Epithelial cell of proximal tubule (primary cell): ENCODE data around the gene CCDC70. TPM values are rescaled to one million over a fixed set of nuclear protein-coding genes. Genes with fewer than 3 reads are reported as not detected.

ENCODE experiments used
- DNase-seq: peaks from one replicate; pipeline ENCODE4 v3.0.0-alpha.2; 2011; ENCODE audit warnings: low read depth
- H3K4me3 ChIP-seq: 2 replicates; pipeline ENCODE4 v1.5.1; 2011; ENCODE audit warnings: low read depth, mild to moderate bottlenecking, low read length
- total RNA-seq: library from RNA; depleted of rRNA; stranded (reverse); fragments of >200 nt; gene quantifications from 2 replicates; pipeline ENCODE4 v1.2.3, GENCODE V29; 2015
- TF ChIP-seq, protein P1 (sequence below): conservative IDR thresholded peaks from 2 replicates; pipeline ENCODE4 v1.5.1; 2012; ENCODE audit warnings: low read depth, mild to moderate bottlenecking, low read length

The CCDC70 gene
- total RNA-seq, 1 donor from 2014 or later: not detected

DNA sequence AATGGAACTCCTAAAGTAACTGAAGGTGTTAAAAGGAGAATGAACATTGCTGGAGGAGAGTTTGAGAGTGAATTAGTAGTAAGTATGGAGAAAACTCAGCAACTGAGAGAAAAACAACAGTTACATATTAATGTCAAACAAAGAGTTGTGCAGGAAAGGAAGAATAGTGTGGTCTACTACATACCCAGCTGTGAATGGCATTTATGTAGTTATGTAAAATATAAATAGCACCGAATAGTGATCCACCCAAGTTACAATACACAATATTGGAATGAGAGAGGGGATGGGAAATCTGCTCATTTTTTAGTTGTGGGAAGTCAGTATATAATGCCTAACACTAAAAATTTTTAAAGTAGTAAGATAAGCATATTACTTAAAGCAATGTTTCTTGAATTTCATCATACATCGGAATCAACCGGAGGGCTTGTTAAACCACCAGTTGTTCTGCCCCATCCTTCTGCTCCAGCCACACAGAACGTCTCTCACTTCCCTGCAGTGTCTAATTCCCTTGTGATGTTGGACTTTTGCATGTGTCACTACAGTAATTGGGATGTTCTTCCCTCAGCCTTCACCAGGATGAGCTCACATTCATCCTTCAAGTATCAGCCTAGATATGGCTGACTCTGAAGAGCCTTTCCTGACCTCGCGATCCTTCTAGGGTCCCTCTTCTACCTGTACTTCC lies 11.5 kb downstream of the CCDC70 start:
- TF ChIP-seq, protein P1, sequence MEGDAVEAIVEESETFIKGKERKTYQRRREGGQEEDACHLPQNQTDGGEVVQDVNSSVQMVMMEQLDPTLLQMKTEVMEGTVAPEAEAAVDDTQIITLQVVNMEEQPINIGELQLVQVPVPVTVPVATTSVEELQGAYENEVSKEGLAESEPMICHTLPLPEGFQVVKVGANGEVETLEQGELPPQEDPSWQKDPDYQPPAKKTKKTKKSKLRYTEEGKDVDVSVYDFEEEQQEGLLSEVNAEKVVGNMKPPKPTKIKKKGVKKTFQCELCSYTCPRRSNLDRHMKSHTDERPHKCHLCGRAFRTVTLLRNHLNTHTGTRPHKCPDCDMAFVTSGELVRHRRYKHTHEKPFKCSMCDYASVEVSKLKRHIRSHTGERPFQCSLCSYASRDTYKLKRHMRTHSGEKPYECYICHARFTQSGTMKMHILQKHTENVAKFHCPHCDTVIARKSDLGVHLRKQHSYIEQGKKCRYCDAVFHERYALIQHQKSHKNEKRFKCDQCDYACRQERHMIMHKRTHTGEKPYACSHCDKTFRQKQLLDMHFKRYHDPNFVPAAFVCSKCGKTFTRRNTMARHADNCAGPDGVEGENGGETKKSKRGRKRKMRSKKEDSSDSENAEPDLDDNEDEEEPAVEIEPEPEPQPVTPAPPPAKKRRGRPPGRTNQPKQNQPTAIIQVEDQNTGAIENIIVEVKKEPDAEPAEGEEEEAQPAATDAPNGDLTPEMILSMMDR: no peak
- H3K4me3 ChIP-seq: no peak overlapping the region
- no peak for DNase-seq

GRCh38 chr13:51873837-51874236 lies 12.1 kb downstream of the CCDC70 start:
- H3K4me3 ChIP-seq: no peak overlapping the region
- TF ChIP-seq, protein P1: no peak
- DNase-seq: no peak

DNA sequence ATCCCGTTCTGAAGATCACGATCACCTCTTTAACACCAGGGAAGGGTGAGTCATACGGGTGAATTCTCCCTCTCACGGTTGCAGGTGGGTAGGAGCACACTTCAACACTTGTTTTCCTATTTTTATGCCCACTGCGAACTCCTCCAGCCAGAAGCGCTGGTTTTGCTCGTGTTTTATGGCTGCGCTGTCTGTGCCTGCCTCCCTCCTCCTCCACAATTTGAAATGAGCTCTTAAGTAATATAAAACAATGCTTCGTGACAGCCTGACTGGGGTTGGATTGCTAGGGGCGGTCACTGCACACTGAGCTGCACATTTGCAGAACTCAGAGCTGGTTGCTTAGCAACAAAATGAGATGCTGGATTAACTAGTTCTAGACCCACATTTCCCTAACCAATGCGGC lies 12.9 kb downstream of the CCDC70 start:
- DNase-seq: no peak
- TF ChIP-seq, protein P1: no peak
- no peak overlapping the region for H3K4me3 ChIP-seq

DNA sequence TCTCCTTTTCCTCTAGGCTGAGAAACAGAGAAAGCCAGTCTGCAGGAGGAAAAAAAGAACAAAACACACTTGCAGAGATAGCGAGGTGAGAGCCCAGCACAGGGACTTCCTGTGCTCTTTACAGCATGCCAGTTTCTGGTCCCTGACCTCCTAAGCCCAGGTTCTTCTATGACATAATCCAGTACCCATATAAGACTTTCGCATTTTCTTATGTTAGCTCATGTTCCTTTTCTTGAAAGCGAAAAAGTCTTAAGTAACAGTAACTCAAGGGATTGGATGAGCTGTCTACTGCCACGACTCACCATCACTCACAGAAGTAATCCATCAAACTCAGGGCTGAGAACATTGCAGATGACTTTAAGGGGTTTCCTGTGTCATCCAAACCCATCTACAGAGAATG lies 17.4 kb downstream of the CCDC70 start:
- DNase-seq: no peak
- H3K4me3 ChIP-seq: no peak overlapping the region
- TF ChIP-seq, protein P1: no peak

- H3K4me3 ChIP-seq: no peak overlapping the region
- TF ChIP-seq, protein P1: no peak
- DNase-seq: no peak
Measured at GRCh38 chr13:51881296-51881695, 19.5 kb downstream of the CCDC70 start.

- TF ChIP-seq, protein P1: no peak
- no peak overlapping the region for H3K4me3 ChIP-seq
- no peak for DNase-seq
Measured at GRCh38 chr13:51882570-51883225, 20.9 kb downstream of the CCDC70 start.

DNA sequence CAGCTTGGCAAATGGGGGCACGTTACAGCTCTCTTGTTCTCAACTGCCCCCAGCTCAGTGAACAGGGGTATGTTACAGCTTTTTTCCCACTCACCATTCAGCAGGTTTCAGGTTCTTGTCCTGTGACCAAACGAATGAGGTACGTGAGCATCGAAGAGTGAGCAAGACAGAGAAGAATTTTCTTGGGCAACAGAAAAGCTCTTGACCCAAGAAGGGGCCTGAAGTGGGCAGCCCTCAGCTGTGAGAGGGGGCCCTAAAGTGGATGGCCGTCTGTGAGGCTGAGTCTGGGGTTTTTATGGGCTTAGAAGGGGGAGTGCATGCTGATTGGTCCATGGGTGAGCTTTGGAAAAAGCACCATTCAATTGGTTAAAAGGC lies 21.4 kb downstream of the CCDC70 start:
- DNase-seq: no peak
- H3K4me3 ChIP-seq: no peak overlapping the region
- TF ChIP-seq, protein P1: no peak
